C4-2B (cell line): ENCODE data around the gene SRGAP2C.
"Not testable (repeated sequence)": the region's sequence is repeated elsewhere in the genome, so short reads cannot be mapped to it uniquely, and the experiment has no call there.

Experiments
- ZFX ChIP-seq: fragments of 450-650 bp; IDR thresholded peaks from 2 replicates; pipeline ENCODE4 v1.6.1; 2017
- TF ChIP-seq, protein P1 (sequence below): fragments of 450-650 bp; conservative IDR thresholded peaks from 2 replicates; pipeline ENCODE4 v1.5.1; 2017; ENCODE audit warnings: mild to moderate bottlenecking

- TF ChIP-seq, protein P1, sequence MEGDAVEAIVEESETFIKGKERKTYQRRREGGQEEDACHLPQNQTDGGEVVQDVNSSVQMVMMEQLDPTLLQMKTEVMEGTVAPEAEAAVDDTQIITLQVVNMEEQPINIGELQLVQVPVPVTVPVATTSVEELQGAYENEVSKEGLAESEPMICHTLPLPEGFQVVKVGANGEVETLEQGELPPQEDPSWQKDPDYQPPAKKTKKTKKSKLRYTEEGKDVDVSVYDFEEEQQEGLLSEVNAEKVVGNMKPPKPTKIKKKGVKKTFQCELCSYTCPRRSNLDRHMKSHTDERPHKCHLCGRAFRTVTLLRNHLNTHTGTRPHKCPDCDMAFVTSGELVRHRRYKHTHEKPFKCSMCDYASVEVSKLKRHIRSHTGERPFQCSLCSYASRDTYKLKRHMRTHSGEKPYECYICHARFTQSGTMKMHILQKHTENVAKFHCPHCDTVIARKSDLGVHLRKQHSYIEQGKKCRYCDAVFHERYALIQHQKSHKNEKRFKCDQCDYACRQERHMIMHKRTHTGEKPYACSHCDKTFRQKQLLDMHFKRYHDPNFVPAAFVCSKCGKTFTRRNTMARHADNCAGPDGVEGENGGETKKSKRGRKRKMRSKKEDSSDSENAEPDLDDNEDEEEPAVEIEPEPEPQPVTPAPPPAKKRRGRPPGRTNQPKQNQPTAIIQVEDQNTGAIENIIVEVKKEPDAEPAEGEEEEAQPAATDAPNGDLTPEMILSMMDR, result not testable (repeated sequence)
- TF ChIP-seq ZFX, result not testable (repeated sequence)
Observed at GRCh38 chr1:121202986-121203385, 18.2 kb downstream of the SRGAP2C start.
